IPS-18c (cell line): ENCODE measurements around the gene ADAM17.
"Not testable (repeated sequence)": the region's sequence is repeated elsewhere in the genome, so short reads cannot be mapped to it uniquely, and the experiment has no call there.

ENCODE experiments used
- H3K4me3 ChIP-seq: 2 replicates; pipeline ENCODE4 v1.7.0; 2013; ENCODE audit warnings: low read depth, mild to moderate bottlenecking, low read length, moderate library complexity; ENCODE audit not compliant: insufficient read depth
- H3K9me3 ChIP-seq: one replicate; pipeline ENCODE4 v1.6.1; 2013; ENCODE audit warnings: mild to moderate bottlenecking, low read length, moderate library complexity; ENCODE audit not compliant: control insufficient read depth, insufficient read depth

ADAM17 gene

DNA sequence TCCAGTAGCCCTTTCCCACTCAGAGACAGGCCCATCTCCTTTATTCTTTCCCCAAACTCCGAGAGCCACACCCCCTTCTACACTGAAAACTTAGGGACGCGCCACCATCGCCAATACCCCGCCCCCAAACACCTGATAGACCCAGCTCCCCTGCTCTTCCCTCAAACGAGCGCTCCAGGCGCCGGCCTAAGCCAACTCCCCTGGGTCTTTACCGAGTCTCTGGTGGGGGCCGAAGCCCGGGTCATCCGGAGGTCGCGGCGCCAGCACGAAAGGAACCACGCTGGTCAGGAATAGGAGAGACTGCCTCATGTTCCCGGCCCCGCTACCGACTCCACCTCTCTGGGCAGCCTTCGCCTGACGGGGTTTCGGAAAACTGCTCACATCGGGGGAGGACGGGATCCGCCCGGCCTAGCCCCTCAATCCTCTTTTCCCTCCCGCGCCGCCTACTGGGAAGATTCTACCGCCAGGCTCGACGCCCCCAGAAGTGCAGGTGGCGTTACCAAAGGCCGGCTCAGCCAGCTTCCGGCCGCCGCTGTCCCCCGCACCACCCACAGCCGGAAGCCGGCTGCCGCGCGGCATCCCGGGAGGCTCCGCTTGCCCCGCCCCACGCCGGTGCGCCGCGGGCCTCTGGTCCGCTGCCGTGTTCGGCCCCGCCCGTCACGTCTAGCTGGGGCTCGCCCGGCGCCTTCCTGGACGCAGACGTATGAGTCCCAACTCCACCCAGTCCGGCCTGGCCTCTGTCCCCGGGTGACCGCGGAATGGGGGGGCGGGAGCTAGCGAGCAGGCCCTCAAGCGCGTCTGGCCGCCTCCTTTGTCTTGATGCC, at the start of gene ADAM17:
TSS of gene ADAM17 (minus strand) at position 534 of the 824 bp plus-strand sequence. CDS start at position 309, 225 bp downstream.
- peak within 1 kb of the TSS; percentile 92 for H3K4me3 ChIP-seq
- H3K9me3 ChIP-seq, result no peaks in the 10 kb centered on the region

GRCh38 chr2:9602412-9602811, 46.8 kb upstream of the ADAM17 start:
- Histone ChIP-seq H3K9me3 (peaks cover 2% of the 10 kb centered on the region), H3K4me3 (no peak overlapping the region)

GRCh38 chr2:9601397-9601796, 45.8 kb upstream of the ADAM17 start:
- Histone ChIP-seq H3K9me3 (peaks cover 2% of the 10 kb centered on the region), H3K4me3 (no peak overlapping the region)

GRCh38 chr2:9599430-9599829, 43.8 kb upstream of the ADAM17 start:
- H3K4me3 ChIP-seq, result no peak overlapping the region
- H3K9me3 ChIP-seq, result no peaks in the 10 kb centered on the region

- H3K4me3 ChIP-seq, result no peak overlapping the region
Observed at GRCh38 chr2:9596621-9597311, 41.1 kb upstream of the ADAM17 start.

GRCh38 chr2:9595746-9596145, 40.1 kb upstream of the ADAM17 start:
- no peak overlapping the region for H3K4me3 ChIP-seq
- no peaks in the 10 kb centered on the region for H3K9me3 ChIP-seq

More at GRCh38 chr2:9596621-9597311, 41.1 kb upstream of the ADAM17 start:
- H3K9me3 ChIP-seq, result no peaks in the 10 kb centered on the region

- not testable (repeated sequence) for H3K4me3 ChIP-seq, H3K9me3 ChIP-seq
Observed at GRCh38 chr2:9595256-9595655, 39.6 kb upstream of the ADAM17 start.

DNA sequence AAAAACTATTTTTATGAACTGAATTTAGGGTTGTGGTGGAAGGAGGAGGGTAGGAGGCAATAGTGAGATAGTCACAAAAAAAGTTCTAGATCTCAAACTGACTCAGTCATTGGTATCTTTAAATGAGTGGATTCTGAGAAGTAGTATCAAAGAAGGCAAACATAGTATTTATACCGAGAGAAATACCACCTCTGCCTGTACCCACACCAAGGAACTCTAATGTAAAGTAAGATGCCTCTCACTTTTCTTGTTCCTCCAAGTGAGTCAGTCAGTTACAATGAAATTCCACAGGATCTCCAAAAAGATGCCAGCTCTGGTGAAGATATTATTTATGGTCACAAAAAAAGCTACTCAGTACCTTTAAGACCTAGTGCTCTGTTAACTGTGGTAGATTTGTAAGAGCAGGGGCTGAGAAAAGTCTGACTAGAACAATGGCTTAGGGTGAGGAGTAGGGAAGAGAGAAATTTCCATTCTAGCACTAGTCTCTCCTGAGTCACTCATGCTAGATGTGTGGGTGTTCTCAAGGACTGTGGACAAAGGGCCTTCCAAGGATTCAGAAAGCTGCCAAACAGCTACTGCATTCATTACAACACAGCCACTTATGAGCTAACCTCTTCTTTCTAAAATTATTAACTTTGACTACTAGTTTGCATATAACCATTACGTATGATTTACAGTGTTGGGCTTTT, 38.9 kb upstream of the ADAM17 start:
- Histone ChIP-seq H3K9me3 (no peaks in the 10 kb centered on the region), H3K4me3 (no peak overlapping the region)

DNA sequence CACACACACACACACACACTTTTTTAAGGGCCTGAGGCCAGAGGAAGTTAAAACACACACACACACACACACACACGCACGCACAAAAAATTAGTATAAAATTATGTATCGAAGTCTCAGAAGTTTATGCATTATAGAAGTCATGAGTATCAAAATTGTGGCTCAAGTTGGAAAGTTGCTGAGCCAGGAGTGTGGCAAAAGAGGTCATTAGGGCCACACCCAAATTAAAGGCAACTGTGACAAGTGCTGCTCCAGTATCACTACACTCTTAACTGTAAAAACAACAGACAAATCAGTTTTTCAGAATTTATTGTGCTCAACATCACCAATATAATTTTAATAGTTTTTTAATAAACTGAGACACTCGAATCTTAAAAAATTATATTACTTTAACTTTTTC, 38.3 kb upstream of the ADAM17 start:
- Histone ChIP-seq H3K4me3 (no peak overlapping the region), H3K9me3 (no peaks in the 10 kb centered on the region)

GRCh38 chr2:9592699-9593098, 37.1 kb upstream of the ADAM17 start:
- no peak overlapping the region for H3K4me3 ChIP-seq
- H3K9me3 ChIP-seq, result no peaks in the 10 kb centered on the region

- Histone ChIP-seq H3K9me3 (no peaks in the 10 kb centered on the region), H3K4me3 (no peak overlapping the region)
Observed at GRCh38 chr2:9590641-9591040, 35.0 kb upstream of the ADAM17 start.

- Histone ChIP-seq H3K9me3 (no peaks in the 10 kb centered on the region), H3K4me3 (no peak overlapping the region)
Observed at GRCh38 chr2:9586465-9586864, 30.8 kb upstream of the ADAM17 start.

DNA sequence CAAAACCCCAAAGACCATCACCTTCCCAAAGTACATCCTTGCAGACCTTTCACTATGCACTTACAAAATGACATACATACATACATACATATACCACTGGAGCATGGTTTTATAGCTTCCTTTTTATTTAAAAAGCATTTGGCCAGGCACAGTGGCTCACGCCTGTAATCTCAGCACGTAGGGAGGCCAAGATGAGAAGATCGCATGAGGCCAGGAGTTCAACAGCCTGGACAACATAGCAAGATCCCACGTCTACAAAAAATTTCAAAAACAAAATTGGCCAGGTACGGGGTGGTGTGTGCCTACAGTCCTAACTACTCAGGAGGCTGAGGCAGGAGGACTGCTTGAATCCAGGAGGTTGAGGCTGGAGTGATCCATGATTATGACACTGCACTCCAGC, 29.9 kb upstream of the ADAM17 start:
- Histone ChIP-seq H3K9me3 (no peaks in the 10 kb centered on the region), H3K4me3 (no peak overlapping the region)

- not testable (repeated sequence) for H3K4me3 ChIP-seq, H3K9me3 ChIP-seq
Observed at GRCh38 chr2:9584902-9585301, 29.3 kb upstream of the ADAM17 start.

- Histone ChIP-seq H3K9me3 (no peaks in the 10 kb centered on the region), H3K4me3 (no peak overlapping the region)
Observed at GRCh38 chr2:9582624-9583023, 27.0 kb upstream of the ADAM17 start.

DNA sequence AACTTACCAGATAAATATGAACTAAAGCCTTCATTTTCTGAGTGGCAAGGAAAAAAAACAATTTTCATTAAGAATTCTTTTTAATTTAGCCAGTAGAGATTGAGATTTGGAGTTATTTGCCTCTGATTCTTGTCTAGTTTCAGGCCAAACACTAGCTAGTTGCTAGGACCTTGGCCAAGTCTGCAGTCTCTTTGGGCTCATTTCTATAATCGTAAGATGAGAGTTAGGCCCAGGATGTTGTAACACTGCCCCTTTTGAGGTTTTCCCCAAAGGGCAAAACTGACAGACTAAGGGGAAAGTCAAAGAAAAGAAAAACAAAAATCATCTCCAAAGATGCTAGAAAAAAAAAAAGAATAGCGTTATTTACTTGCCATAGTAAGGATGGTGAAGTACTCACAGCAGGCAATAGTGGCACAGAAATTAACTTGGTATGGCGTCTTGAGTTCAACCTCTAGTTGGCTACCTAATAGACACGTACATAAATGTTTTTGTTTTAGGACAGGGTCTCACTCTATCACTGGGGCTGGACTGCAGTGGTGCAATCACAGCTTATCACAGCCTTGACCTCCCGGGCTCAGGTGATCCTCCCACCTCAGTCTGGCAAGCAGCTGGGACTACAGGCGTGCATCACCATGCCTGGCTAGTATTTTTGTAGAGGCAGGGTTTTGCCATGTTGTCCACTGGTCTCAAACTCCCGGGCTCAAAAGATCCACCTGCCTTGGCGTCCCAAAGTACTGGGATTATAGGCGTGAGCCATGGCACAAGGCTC, 23.0 kb upstream of the ADAM17 start:
- Histone ChIP-seq H3K9me3 (no peaks in the 10 kb centered on the region), H3K4me3 (no peak overlapping the region)

DNA sequence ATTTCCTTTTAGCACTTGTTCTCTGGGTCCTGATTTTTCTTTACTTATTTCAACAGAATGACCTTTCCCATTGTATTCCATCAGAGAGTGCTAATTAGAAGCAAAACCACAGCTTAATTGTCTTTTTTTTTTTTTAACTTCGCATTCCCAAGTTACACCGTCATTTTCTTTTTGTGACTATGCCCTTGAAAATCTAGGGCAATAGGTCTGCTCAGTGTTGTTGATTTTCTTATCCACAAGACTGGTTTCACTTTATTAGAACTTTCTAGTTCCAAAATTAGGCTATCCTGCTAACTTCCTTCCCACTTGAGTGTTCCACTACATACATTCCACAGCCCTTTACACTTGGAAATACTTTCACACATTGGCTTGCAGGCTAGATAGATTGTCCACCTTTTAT, 18.7 kb upstream of the ADAM17 start:
- no peaks in the 10 kb centered on the region for H3K9me3 ChIP-seq
- no peak overlapping the region for H3K4me3 ChIP-seq
